ENCODE data around the gene SLC38A5.

SLC38A5 gene

GRCh38 chrX:48491809-48492208 is 21.7 kb upstream of the SLC38A5 start:
- no peak for DNase-seq (ENCODE audit: low read depth in 2 of 2)

GRCh38 chrX:48490661-48491060 is 20.6 kb upstream of the SLC38A5 start:
- DNase-seq (ENCODE audit: low read depth in 2 of 2), result no peak

- DNase-seq (ENCODE audit: low read depth in 2 of 2), result no peak
Observed at GRCh38 chrX:48489892-48490291, 19.8 kb upstream of the SLC38A5 start.

- no peak for DNase-seq (ENCODE audit: low read depth in 2 of 2)
Observed at GRCh38 chrX:48489296-48489695, 19.2 kb upstream of the SLC38A5 start.

GRCh38 chrX:48488034-48488433 is 18.0 kb upstream of the SLC38A5 start:
- DNase-seq (ENCODE audit: low read depth in 2 of 2), result no peak

- no peak for DNase-seq (ENCODE audit: low read depth in 2 of 2)
Observed at GRCh38 chrX:48487362-48487798, 17.3 kb upstream of the SLC38A5 start.

GRCh38 chrX:48482526-48482925 is 12.5 kb upstream of the SLC38A5 start:
- no peak for DNase-seq (ENCODE audit: low read depth in 2 of 2)

GRCh38 chrX:48480583-48480982 is 10.5 kb upstream of the SLC38A5 start:
- DNase-seq (ENCODE audit: low read depth in 2 of 2), result no peak

- DNase-seq (ENCODE audit: low read depth in 2 of 2), result no peak
Observed at GRCh38 chrX:48480142-48480541, 10.1 kb upstream of the SLC38A5 start.

GRCh38 chrX:48478806-48479205 is 8.7 kb upstream of the SLC38A5 start:
- DNase-seq (ENCODE audit: low read depth in 2 of 2), result no peak

GRCh38 chrX:48477960-48478755 is 8.1 kb upstream of the SLC38A5 start:
- DNase-seq (ENCODE audit: low read depth in 2 of 2), result no peak

GRCh38 chrX:48476919-48477318 is 6.9 kb upstream of the SLC38A5 start:
- DNase-seq (ENCODE audit: low read depth in 2 of 2), result no peak

GRCh38 chrX:48475774-48476577 is 5.9 kb upstream of the SLC38A5 start, which contains the start of gene FTSJ1:
Gene FTSJ1, plus strand, starts transcription at chrX:48476199. Its CDS starts 1,849 bp downstream, at chrX:48478048.
- peak; percentile 65 to 74 for DNase-seq (ENCODE audit: low read depth in 2 of 2)

GRCh38 chrX:48475296-48475695 is 5.2 kb upstream of the SLC38A5 start:
- no peak for DNase-seq (ENCODE audit: low read depth in 2 of 2)

GRCh38 chrX:48474581-48474980 is 4.5 kb upstream of the SLC38A5 start:
- no peak for DNase-seq (ENCODE audit: low read depth in 2 of 2)

- no peak for DNase-seq (ENCODE audit: low read depth in 2 of 2)
Observed at GRCh38 chrX:48474127-48474526, 4.1 kb upstream of the SLC38A5 start.

GRCh38 chrX:48473704-48473990 is 3.6 kb upstream of the SLC38A5 start:
- DNase-seq (ENCODE audit: low read depth in 2 of 2), result no peak

GRCh38 chrX:48472851-48473703 is 3.0 kb upstream of the SLC38A5 start:
- DNase-seq (ENCODE audit: low read depth in 2 of 2), result no peak

- DNase-seq (ENCODE audit: low read depth in 2 of 2), result no peak
Observed at GRCh38 chrX:48472225-48472624, 2.2 kb upstream of the SLC38A5 start.

- no peak for DNase-seq (ENCODE audit: low read depth in 2 of 2)
Observed at GRCh38 chrX:48471504-48471903, 1.4 kb upstream of the SLC38A5 start.

- DNase-seq (ENCODE audit: low read depth in 2 of 2), result no peak
Observed at GRCh38 chrX:48470833-48471118, 716 bp upstream of the SLC38A5 start.
